ENCODE data around the gene ARL2BP. TPM values are rescaled to one million over a fixed set of nuclear protein-coding genes. Genes with fewer than 3 reads are reported as not detected.

Gene ARL2BP
- total RNA-seq, 1 donor from 2014 or later, result 62.6 TPM

GRCh38 chr16:57238682-57239081, 6.4 kb upstream of the ARL2BP start:
- no peak for DNase-seq (ENCODE audit: low read depth, low spot score)
- no peaks in the 10 kb centered on the region for H3K9me3 Mint-ChIP-seq
- H3K36me3 Mint-ChIP-seq (ENCODE audit: low read depth), result peaks cover 25% of the 10 kb centered on the region
- H3K4me3 Mint-ChIP-seq, result no peak overlapping the region
- H3K4me1 Mint-ChIP-seq, result no peaks in the 10 kb centered on the region
- TF ChIP-seq, protein P1, sequence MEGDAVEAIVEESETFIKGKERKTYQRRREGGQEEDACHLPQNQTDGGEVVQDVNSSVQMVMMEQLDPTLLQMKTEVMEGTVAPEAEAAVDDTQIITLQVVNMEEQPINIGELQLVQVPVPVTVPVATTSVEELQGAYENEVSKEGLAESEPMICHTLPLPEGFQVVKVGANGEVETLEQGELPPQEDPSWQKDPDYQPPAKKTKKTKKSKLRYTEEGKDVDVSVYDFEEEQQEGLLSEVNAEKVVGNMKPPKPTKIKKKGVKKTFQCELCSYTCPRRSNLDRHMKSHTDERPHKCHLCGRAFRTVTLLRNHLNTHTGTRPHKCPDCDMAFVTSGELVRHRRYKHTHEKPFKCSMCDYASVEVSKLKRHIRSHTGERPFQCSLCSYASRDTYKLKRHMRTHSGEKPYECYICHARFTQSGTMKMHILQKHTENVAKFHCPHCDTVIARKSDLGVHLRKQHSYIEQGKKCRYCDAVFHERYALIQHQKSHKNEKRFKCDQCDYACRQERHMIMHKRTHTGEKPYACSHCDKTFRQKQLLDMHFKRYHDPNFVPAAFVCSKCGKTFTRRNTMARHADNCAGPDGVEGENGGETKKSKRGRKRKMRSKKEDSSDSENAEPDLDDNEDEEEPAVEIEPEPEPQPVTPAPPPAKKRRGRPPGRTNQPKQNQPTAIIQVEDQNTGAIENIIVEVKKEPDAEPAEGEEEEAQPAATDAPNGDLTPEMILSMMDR (conservative IDR thresholded peaks at IDR 0.05), result no peak
- no peaks in the 10 kb centered on the region for H3K27me3 Mint-ChIP-seq (ENCODE audit: low read depth)
- H3K27ac Mint-ChIP-seq (ENCODE audit: unreplicated experiment), result no peak overlapping the region

GRCh38 chr16:57239107-57239506, 6.0 kb upstream of the ARL2BP start:
- Mint-ChIP-seq H3K27me3 (ENCODE audit: low read depth) (no peaks in the 10 kb centered on the region), H3K4me3 (no peak overlapping the region), H3K27ac (ENCODE audit: unreplicated experiment) (no peak overlapping the region), H3K4me1 (no peaks in the 10 kb centered on the region), H3K36me3 (ENCODE audit: low read depth) (peaks cover 21% of the 10 kb centered on the region), H3K9me3 (no peaks in the 10 kb centered on the region)
- no peak for DNase-seq (ENCODE audit: low read depth, low spot score)
- TF ChIP-seq, protein P1 (conservative IDR thresholded peaks at IDR 0.05), result no peak

GRCh38 chr16:57240851-57241250, 4.2 kb upstream of the ARL2BP start:
- H3K36me3 Mint-ChIP-seq (ENCODE audit: low read depth), result peaks cover 15% of the 10 kb centered on the region
- TF ChIP-seq, protein P1 (conservative IDR thresholded peaks at IDR 0.05), result no peak
- DNase-seq (ENCODE audit: low read depth, low spot score), result no peak
- peak overlapping the region; percentile 17 for H3K4me3 Mint-ChIP-seq
- H3K4me1 Mint-ChIP-seq, result peaks cover 11% of the 10 kb centered on the region
- no peak overlapping the region for H3K27ac Mint-ChIP-seq (ENCODE audit: unreplicated experiment)
- H3K9me3 Mint-ChIP-seq, result no peaks in the 10 kb centered on the region
- H3K27me3 Mint-ChIP-seq (ENCODE audit: low read depth), result no peaks in the 10 kb centered on the region

GRCh38 chr16:57242650-57243049, 2.4 kb upstream of the ARL2BP start:
- Mint-ChIP-seq H3K9me3 (no peaks in the 10 kb centered on the region), H3K27me3 (ENCODE audit: low read depth) (no peaks in the 10 kb centered on the region), H3K27ac (ENCODE audit: unreplicated experiment) (no peak overlapping the region), H3K36me3 (ENCODE audit: low read depth) (peaks cover 9% of the 10 kb centered on the region), H3K4me1 (peaks cover 16% of the 10 kb centered on the region), H3K4me3 (peak overlapping the region; percentile 74)
- TF ChIP-seq, protein P1 (conservative IDR thresholded peaks at IDR 0.05), result no peak
- no peak for DNase-seq (ENCODE audit: low read depth, low spot score)

DNA sequence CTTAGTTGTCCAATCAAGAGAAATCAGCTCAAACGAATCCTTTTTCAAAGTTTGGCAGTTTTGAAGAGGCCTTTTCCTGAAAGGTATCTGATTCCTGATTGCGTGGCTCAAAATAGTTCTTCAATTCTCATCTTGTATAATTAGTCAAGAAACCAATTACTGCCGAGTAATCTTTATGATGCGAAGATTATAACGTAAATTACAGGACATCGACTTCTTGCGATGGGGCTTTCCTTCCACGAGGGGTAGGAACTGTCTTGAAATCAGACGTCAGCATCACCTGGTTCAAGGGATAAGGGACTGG, 644 bp upstream of the ARL2BP start:
- no peak for DNase-seq (ENCODE audit: low read depth, low spot score)
- peak overlapping the region; percentile 98 for H3K27ac Mint-ChIP-seq (ENCODE audit: unreplicated experiment)
- H3K4me1 Mint-ChIP-seq, result peaks cover 16% of the 10 kb centered on the region
- TF ChIP-seq, protein P1 (conservative IDR thresholded peaks at IDR 0.05), result peak; percentile 36
- H3K4me3 Mint-ChIP-seq, result peak overlapping the region; percentile 95
- H3K9me3 Mint-ChIP-seq, result no peaks in the 10 kb centered on the region
- H3K36me3 Mint-ChIP-seq (ENCODE audit: low read depth), result peaks cover 11% of the 10 kb centered on the region
- H3K27me3 Mint-ChIP-seq (ENCODE audit: low read depth), result no peaks in the 10 kb centered on the region

Data from neural crest cell (in vitro differentiated cells).